ENCODE measurements around the gene NAXD. TPM values are rescaled to one million over a fixed set of nuclear protein-coding genes. Genes with fewer than 3 reads are reported as not detected.

Gene NAXD
- total RNA-seq, 1 experiment from 2014 or later: 27.7 TPM

GRCh38 chr13:110570886-110571285, 44.5 kb upstream of the NAXD start:
- intact Hi-C loops (cut with micrococcal nuclease): no loop called here
- no TSS peak for BruUV-seq (replicated peaks)
- no peak overlapping the region for H3K4me3 Mint-ChIP-seq (ENCODE audit: unreplicated experiment)
- no peak for DNase-seq (ENCODE audit: unreplicated experiment)
- CTCF ChIA-PET: interaction anchor here (1.3 kb wide), 1 partner anchor 22 kb away, joined by 8 read pairs; no protein-coding TSS in a partner anchor
- no peaks in the 10 kb centered on the region for H3K4me1 Mint-ChIP-seq (ENCODE audit: insufficient read depth, unreplicated experiment)
- POLR2A ChIA-PET: interaction anchor here (1.2 to 2.0 kb wide), 2 partner anchors 8 to 9 kb away, joined by 4 to 5 read pairs; partner anchors contain the start of gene RAB20
- no peak overlapping the region for H3K27ac Mint-ChIP-seq (ENCODE audit: low read depth, unreplicated experiment)
- H3K27me3 Mint-ChIP-seq (ENCODE audit: insufficient read depth, unreplicated experiment): peaks cover 49% of the 10 kb centered on the region
- H3K9me3 Mint-ChIP-seq (ENCODE audit: unreplicated experiment): no peaks in the 10 kb centered on the region
- TF ChIP-seq CTCF (IDR thresholded peaks at IDR 0.05; ENCODE audit: unreplicated experiment): no peak
- no peaks in the 10 kb centered on the region for H3K36me3 Mint-ChIP-seq (ENCODE audit: insufficient read depth, unreplicated experiment)

GRCh38 chr13:110571896-110572777, 43.2 kb upstream of the NAXD start:
- intact Hi-C loops (cut with micrococcal nuclease): no loop called here
- Mint-ChIP-seq H3K4me1 (ENCODE audit: insufficient read depth, unreplicated experiment) (no peaks in the 10 kb centered on the region), H3K4me3 (ENCODE audit: unreplicated experiment) (no peak overlapping the region), H3K27me3 (ENCODE audit: insufficient read depth, unreplicated experiment) (peaks cover 51% of the 10 kb centered on the region), H3K9me3 (ENCODE audit: unreplicated experiment) (no peaks in the 10 kb centered on the region), H3K36me3 (ENCODE audit: insufficient read depth, unreplicated experiment) (peaks cover 3% of the 10 kb centered on the region), H3K27ac (ENCODE audit: low read depth, unreplicated experiment) (no peak overlapping the region)
- no peak for DNase-seq (ENCODE audit: unreplicated experiment)
- POLR2A ChIA-PET: interaction anchor here (2.0 kb wide), 1 partner anchor 10 kb away, joined by 5 read pairs; the partner anchor contains the start of gene RAB20
- no TSS peak for BruUV-seq (replicated peaks)
- CTCF ChIA-PET: interaction anchor here (0.8 kb wide), 1 partner anchor 48 kb away, joined by 4 read pairs; no protein-coding TSS in a partner anchor
- no peak for TF ChIP-seq CTCF (IDR thresholded peaks at IDR 0.05; ENCODE audit: unreplicated experiment)

GRCh38 chr13:110572778-110573118, 42.6 kb upstream of the NAXD start:
- BruUV-seq (replicated peaks): no TSS peak
- no peak overlapping the region for H3K4me3 Mint-ChIP-seq (ENCODE audit: unreplicated experiment)
- POLR2A ChIA-PET: no interaction called here
- no peak for DNase-seq (ENCODE audit: unreplicated experiment)
- H3K27ac Mint-ChIP-seq (ENCODE audit: low read depth, unreplicated experiment): no peak overlapping the region
- no peak for TF ChIP-seq CTCF (IDR thresholded peaks at IDR 0.05; ENCODE audit: unreplicated experiment)
- peaks cover 51% of the 10 kb centered on the region for H3K27me3 Mint-ChIP-seq (ENCODE audit: insufficient read depth, unreplicated experiment)
- CTCF ChIA-PET: interaction anchor here (0.8 kb wide), 1 partner anchor 48 kb away, joined by 4 read pairs; no protein-coding TSS in a partner anchor
- no peaks in the 10 kb centered on the region for H3K4me1 Mint-ChIP-seq (ENCODE audit: insufficient read depth, unreplicated experiment)
- H3K9me3 Mint-ChIP-seq (ENCODE audit: unreplicated experiment): no peaks in the 10 kb centered on the region
- H3K36me3 Mint-ChIP-seq (ENCODE audit: insufficient read depth, unreplicated experiment): peaks cover 6% of the 10 kb centered on the region
- intact Hi-C loops (cut with micrococcal nuclease): no loop called here

- peak; percentile 23 for DNase-seq (ENCODE audit: unreplicated experiment)
- ChIA-PET CTCF (interaction anchor here (1.2 kb wide), 1 partner anchor 20 kb away, joined by 3 read pairs; no protein-coding TSS in a partner anchor), POLR2A (interaction anchor here (0.6 kb wide), 1 partner anchor 1072 kb away, joined by 3 read pairs; no protein-coding TSS in a partner anchor)
- intact Hi-C loops (cut with micrococcal nuclease): no loop called here
- Mint-ChIP-seq H3K4me3 (ENCODE audit: unreplicated experiment) (no peak overlapping the region), H3K9me3 (ENCODE audit: unreplicated experiment) (no peaks in the 10 kb centered on the region), H3K27me3 (ENCODE audit: insufficient read depth, unreplicated experiment) (peaks cover 51% of the 10 kb centered on the region), H3K36me3 (ENCODE audit: insufficient read depth, unreplicated experiment) (peaks cover 6% of the 10 kb centered on the region), H3K27ac (ENCODE audit: low read depth, unreplicated experiment) (no peak overlapping the region), H3K4me1 (ENCODE audit: insufficient read depth, unreplicated experiment) (no peaks in the 10 kb centered on the region)
- BruUV-seq (replicated peaks): no TSS peak
- no peak for TF ChIP-seq CTCF (IDR thresholded peaks at IDR 0.05; ENCODE audit: unreplicated experiment)
Observed at GRCh38 chr13:110574161-110574560, 41.2 kb upstream of the NAXD start.

All from MCF 10A (cell line).